Hindlimb muscle (tissue), 1 donor: ENCODE data around the gene PDE9A. TPM values are rescaled to one million over a fixed set of nuclear protein-coding genes. Genes with fewer than 3 reads are reported as not detected.

Source experiments
- DNase-seq: peaks from one replicate; pipeline ENCODE4 v3.0.0-alpha.2; 2013
- polyA plus RNA-seq: library from polyadenylated mRNA; unstranded; fragments of 120-200 nt; gene quantifications from one replicate; pipeline ENCODE4 v1.2.1, GENCODE V29; 2013; ENCODE audit not compliant: insufficient read length

Gene PDE9A
- polyA plus RNA-seq, 1 donor: 7.5 TPM

DNA sequence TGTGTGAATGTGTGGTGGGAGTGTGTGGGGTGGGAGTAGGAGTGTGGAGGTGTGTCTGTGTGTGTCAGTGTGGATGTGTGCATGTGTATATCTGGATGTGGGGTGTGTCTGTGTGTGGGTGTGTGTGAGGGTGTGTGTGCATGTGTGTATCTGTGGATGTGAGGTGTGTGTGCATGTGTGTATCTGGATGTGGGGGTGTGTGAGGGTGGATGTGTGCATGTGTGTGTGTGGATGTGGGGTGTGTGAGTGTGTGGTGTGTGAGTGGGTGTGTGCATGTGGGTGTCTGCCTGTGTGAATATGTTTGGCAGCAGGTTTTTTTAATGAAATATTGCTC is 106.1 kb downstream of the PDE9A start:
- no peak for DNase-seq

DNA sequence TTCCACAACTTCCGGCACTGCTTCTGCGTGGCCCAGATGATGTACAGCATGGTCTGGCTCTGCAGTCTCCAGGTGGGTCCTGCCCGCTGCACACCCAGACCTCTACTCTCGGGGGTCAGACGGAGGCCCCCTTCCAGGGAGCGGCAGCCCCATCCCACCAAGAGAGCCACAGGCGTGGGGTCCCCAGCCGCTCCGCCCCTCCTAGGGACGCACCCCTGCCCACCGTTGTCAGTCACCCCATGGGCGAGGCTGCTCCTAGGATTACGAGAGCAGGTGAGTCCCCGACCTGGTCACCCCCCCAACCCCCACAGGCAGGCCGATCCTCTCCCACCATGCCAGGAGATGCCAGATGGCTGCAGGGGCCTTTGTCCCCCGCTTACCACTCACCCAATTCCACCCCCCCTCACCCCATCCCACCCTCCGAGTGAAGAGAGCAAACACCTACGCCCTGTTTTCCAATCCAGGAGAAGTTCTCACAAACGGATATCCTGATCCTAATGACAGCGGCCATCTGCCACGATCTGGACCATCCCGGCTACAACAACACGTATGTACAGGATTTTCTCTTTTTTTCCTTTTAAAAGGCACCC is 107.0 kb downstream of the PDE9A start:
- DNase-seq: no peak

DNA sequence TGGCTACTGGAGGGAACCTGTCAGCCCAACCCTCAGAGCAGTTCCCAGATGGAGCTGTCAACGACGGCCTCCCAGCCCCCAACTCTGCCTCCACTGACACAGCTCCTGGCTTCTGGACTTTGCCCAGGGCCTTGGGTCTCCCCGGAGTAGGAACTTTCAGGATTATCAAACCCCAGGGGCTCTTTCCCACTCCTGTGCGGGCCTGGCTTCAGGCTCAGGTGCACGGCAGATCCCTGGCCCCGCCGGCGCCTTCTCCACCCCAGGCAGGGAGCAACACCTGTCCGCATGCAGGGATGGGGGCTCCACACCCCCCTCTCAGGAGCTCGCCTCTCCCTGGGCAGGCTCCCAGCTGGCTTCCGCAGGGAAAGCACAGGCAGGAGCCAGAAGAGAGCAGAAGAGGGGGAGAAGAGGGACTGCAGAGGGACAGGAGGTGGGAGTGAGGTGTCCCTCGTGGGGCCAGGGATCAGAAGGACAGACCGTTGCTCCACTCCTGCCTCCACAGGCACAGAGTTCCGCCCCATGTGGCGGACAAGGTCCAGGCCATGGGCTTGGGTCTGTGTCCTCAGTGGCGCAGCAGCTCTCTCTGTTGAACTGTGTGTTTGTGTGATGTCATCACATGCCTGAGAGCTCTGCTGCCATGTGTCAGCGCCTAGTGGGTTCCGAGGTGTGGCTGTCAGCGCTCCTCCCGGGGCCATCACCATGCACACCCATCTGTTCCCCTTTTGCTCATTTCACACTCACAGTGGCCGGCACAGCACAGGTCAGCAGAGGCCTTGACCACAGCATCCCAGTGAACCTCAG is 107.7 kb downstream of the PDE9A start:
- no peak for DNase-seq

- DNase-seq: no peak
Observed at GRCh38 chr21:42761776-42762335, 108.4 kb downstream of the PDE9A start.

DNA sequence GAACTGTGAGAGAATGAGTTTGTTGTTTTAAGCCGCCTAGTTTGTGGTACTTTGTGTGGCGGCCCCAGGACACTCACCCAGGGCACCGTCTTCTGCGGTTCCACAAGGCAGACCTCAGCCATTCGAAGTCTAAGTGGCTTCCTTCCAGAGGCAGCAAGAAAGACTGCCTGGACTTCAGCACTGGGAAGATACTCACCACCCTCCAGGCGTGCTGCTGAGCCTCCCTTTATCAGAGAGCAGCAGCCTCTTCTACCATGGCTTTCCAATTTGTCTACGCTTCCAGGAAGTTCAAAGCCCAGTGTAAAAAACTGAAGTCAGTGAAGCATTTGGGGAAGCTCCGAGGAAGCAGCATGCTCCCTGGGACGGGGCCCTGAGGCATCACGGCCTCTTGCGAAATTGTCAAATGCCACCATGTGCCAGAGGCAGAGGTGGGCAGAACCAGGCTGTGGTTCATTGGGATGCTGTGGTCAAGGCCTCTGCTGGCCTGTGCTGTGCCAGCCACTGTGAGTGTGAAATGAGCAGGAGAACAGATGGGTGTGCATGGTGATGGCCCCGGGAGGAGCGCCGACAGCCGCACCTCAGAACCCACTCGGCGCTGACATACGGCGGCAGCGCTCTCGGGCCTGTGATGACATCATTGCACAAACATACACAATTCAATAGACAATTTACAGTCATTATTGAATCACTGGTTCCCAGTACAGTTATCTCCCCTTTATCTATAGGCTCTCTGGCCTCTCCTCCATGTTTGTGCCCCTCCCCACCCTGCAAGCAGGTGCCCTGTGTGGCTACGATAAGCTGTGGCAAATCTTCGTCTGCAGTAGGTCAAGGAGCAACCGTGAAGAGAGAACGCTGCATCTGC is 110.4 kb downstream of the PDE9A start:
- DNase-seq: no peak

GRCh38 chr21:42764443-42764760 is 111.0 kb downstream of the PDE9A start:
- no peak for DNase-seq

DNA sequence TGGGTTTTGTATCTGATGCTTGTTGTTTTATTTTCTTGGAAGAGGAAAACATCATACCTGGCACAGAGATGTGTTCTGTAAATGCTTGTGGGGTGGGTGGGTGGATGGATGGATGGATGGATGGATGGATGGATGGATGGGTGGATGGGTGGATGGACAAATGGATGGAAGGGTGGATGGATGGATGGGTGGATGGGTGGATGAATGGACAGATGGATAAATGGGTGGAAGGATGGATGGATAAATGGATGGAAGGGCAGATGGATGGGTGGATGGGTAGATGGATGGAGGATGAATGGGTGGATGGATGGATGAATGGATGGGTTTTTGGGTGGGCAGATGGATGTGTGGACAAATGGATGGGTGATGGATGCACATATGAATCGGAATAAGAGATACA is 111.5 kb downstream of the PDE9A start:
- DNase-seq: no peak

DNA sequence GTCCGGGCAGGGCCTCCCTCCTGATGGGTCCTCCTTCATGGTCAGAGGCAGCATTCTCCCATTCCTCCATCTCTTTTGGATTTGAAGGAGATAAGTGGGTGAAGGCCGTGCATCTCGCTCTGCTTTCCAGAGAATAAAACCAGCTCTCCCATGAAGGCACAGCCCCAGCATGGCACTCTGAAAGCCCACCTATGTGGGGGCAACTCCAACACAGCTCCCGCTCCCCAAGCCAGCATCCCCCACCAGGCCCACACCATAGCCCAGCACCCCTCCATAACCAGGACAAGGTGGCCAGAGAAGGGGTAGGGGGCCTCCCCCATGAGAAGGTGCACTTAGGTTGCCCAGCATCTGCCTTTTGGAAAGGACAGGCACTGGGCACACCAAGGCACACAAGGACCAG is 112.2 kb downstream of the PDE9A start:
- no peak for DNase-seq

GRCh38 chr21:42766739-42767560 is 113.5 kb downstream of the PDE9A start:
- DNase-seq: no peak

DNA sequence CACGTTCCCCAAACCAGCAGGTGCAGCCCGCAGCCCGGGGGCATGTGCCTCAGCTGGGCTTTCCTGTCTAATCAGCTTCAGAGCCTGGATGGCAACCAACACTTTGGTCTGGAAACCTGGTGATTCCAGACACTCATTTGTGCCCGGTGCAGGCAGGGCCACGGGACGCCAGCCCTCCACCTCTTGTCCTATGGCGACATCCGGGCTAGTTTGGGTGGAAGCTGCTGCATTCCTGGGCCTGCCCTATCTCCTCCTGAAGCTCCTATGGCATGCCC is 114.1 kb downstream of the PDE9A start:
- DNase-seq: no peak

DNA sequence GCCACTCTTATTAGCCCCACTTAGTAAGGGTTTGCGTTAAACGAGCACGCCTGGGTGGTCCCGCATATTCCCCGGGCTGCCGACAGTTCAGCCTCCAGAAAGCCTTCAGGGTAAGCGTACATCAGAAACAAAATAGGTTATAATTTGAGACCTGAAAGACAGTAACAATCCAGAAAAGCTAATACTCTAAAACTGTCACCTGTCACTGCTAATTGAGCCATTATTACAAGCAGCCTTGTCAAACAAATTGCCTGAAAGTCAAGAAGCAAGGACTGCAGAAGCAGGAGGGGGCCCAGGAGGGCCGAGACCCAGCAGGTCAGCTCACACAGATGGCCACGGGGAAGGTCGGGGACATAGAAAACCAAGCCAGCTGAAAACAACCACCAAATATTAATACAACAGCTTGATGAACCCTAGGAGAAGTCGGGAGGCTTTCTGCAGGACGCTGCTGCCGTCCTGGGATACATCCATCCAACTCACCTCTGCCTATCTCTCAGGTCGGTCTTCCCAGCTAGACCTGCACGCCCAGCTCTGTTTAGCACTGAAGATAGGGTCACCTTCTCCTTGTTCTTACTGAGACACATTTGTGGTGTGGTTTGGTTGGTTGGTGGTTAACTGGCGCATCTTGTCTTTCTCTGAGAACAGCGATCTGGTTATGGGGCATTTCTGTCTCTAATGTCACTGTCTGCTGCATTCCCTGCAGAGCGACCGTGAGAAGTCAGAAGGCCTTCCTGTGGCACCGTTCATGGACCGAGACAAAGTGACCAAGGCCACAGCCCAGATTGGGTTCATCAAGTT is 115.1 kb downstream of the PDE9A start:
- DNase-seq: no peak

GRCh38 chr21:42769183-42769819 is 115.9 kb downstream of the PDE9A start:
- no peak for DNase-seq

DNA sequence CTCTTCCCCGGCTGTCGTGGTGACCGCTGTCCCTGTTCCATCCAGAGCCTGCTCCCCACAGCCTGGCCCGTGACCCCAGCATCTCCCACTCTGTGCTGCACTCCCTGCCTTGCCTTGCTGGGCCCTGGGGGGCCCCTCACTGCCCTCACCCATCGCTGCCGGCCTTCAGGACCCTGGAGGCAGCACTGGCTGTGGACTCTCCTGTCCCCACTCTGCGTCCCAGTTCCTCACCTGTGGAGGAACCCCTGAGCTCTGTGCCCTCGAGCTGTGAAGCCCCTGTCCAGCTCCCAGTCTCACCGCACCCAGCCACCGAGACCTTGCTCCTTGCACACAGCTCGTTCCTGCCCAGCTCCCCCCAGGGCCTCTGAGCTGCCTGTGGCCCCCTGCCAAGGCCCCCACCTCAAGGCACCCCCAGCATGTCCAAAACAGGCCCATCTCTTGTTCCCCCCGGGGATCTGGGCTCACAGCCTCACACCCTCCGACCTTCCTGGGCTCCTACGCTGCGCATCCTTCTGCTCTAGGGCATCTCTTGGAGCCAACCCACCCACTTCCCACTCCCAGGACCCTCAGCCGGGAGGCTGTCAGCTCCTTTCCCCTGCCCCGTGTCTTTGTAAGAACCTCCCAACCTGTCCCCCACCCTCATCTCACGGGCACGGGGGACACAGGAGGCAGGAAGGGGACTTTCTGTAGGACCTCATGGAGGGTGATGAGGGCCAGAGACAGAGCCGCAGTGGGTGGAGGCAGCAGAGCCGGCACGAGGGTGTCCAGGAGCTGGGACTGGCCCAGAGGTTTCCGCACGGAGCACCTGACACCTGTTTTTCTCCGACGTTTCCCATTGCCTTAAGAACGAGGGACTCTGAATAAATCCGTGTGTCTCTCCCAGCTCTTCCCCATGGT is 116.6 kb downstream of the PDE9A start:
- DNase-seq: no peak

- no peak for DNase-seq
Observed at GRCh38 chr21:42770717-42771502, 117.5 kb downstream of the PDE9A start.

- no peak for DNase-seq
Observed at GRCh38 chr21:42771503-42771805, 118.0 kb downstream of the PDE9A start.

- DNase-seq: no peak
Observed at GRCh38 chr21:42775123-42775522, 121.7 kb downstream of the PDE9A start.

DNA sequence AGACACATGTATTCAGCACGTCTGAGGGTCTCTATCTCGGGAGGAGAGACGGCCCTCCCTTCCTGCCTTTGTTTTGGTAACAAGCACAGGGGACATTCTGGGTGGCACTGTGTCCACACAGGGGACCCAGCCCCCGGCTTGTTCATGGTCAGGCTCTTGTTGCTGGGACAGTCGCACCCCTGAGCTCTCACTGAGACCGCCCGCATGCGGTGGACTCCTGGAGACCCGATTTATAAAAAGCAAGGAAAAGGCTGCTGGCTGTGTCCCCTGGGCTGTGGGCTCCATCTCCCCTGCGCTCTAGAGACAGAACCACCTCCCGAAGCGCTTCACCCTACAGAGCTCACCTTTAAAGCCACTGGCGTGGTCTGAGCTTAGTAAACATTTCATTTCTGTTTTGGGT is 122.5 kb downstream of the PDE9A start:
- DNase-seq: no peak

DNA sequence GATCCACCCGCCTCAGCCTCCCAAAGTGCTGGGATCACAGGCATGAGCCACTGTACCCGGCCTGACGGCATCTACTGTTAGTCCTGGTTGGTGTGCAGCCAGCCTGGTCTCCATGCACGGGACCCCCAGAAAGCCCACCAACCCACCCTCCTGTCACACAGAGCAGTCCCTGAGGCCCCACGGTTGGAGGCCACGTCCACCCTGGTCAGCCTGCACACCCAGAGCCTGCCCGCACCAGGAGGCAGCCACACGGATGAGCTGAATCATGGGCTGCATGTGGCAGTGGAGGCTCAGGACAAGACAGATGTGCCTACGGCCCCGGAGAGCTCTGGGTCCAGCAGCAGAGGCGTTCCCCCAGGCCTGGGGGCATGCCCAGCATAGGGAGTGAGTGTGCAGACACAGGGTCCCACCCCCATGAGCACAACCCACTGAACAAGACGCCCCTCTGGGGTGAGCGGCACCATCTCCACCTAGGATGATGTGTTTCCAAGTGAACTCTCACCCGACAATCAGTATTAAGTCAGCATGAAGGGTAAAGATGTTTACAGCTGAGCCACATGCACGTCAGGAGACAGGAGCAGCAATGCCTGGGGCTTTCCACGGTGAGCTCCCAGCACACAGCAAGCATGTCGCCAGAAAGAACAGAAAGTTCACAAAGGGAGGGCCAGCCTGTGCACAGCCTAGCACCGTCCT is 123.8 kb downstream of the PDE9A start:
- no peak for DNase-seq

GRCh38 chr21:42777757-42778344 is 124.4 kb downstream of the PDE9A start:
- DNase-seq: no peak
